Ovary (tissue), 3 donors: ENCODE data around the gene IRAK1BP1.
"Not testable (repeated sequence)": the region's sequence is repeated elsewhere in the genome, so short reads cannot be mapped to it uniquely, and the experiment has no call there.

ENCODE experiments used
- EP300 ChIP-seq: sonication (generic); formaldehyde crosslinking; IDR thresholded peaks from one replicate; pipeline ENCODE4 v1.6.1; 2017; ENCODE audit warnings: antibody characterized with exemption
- POLR2A ChIP-seq: fragments of 450-650 bp; IDR thresholded peaks from one replicate; pipeline ENCODE4 v1.6.1; 2017; ENCODE audit warnings: antibody characterized with exemption, mild to moderate bottlenecking, moderate library complexity
- TF ChIP-seq, protein P1 (sequence below), 3 donors: fragments of 450-650 bp in 2 of 3; fragments of 200-600 bp in 1 of 3; IDR thresholded peaks; one replicate each; pipeline versions ENCODE4 v1.5.1 to v1.8.0; 2016 to 2022; ENCODE audit warnings: antibody characterized with exemption in 3 of 3, mild to moderate bottlenecking in 1 of 3
- donor health status: DM: no; HTN: no; CAD: no.

DNA sequence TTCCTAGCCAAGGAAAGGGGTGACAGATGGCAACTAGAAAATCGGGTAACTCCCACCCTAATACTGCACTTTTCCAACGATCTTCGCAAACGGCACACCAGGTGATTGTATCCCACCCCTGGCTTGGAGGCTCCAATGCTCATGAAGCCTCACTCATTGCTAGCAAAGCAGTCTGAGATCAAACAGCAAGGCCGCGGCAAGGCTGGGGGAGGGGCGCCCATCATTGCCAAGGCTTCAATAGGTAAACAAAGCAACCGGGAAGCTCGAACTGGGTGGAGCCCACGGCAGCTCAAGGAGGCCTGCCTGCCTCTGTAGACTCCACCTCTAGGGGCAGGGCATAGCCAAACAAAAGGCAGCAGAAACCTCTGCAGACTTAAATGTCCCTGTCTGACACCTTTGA lies 53.8 kb downstream of the IRAK1BP1 start:
- TF ChIP-seq, protein P1, sequence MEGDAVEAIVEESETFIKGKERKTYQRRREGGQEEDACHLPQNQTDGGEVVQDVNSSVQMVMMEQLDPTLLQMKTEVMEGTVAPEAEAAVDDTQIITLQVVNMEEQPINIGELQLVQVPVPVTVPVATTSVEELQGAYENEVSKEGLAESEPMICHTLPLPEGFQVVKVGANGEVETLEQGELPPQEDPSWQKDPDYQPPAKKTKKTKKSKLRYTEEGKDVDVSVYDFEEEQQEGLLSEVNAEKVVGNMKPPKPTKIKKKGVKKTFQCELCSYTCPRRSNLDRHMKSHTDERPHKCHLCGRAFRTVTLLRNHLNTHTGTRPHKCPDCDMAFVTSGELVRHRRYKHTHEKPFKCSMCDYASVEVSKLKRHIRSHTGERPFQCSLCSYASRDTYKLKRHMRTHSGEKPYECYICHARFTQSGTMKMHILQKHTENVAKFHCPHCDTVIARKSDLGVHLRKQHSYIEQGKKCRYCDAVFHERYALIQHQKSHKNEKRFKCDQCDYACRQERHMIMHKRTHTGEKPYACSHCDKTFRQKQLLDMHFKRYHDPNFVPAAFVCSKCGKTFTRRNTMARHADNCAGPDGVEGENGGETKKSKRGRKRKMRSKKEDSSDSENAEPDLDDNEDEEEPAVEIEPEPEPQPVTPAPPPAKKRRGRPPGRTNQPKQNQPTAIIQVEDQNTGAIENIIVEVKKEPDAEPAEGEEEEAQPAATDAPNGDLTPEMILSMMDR (IDR thresholded peaks at IDR 0.05), result not testable (repeated sequence)
- TF ChIP-seq POLR2A, EP300: not testable (repeated sequence)
